SK-N-SH treated with all-trans-retinoic acid at 6 μM for 48 hours (cell line): ENCODE measurements around the gene TPBGL.

ENCODE experiments used
- ATAC-seq: fragments of 200-7000 bp; cut with Tn5 transposase; 3 replicates; pipeline ENCODE4 v1.9.1; 2020; ENCODE audit warnings: mild to moderate bottlenecking, moderate library complexity
- ARNTL ChIP-seq: fragments of 450-650 bp; formaldehyde crosslinking; IDR thresholded peaks from 2 replicates; pipeline ENCODE4 v1.5.0; 2020; ENCODE audit warnings: low read depth, mild to moderate bottlenecking, moderate library complexity, borderline replicate concordance
- BACH2 ChIP-seq: fragments of 250-450 bp; sonication (Bioruptor Pico); IDR thresholded peaks from 2 replicates; pipeline ENCODE4 v1.9.0; 2021; ENCODE audit warnings: mild to moderate bottlenecking, borderline replicate concordance
- CSDC2 ChIP-seq: fragments of 250-450 bp; sonication (Bioruptor Pico); IDR thresholded peaks from 2 replicates; pipeline ENCODE4 v1.5.0; 2020; ENCODE audit warnings: mild to moderate bottlenecking, moderate library complexity
- GLIS3 ChIP-seq: fragments of 250-450 bp; sonication (Bioruptor Pico); IDR thresholded peaks from 2 replicates; pipeline ENCODE4 v1.5.0; 2020; ENCODE audit warnings: mild to moderate bottlenecking, moderate library complexity
- ISL1 ChIP-seq: fragments of 250-450 bp; sonication (Bioruptor Pico); IDR thresholded peaks from 2 replicates; pipeline ENCODE4 v2.1.2; 2022; ENCODE audit warnings: mild to moderate bottlenecking, moderate library complexity
- PPARA ChIP-seq: fragments of 250-450 bp; sonication (Bioruptor Pico); IDR thresholded peaks from 2 replicates; pipeline ENCODE4 v1.5.0; 2020; ENCODE audit warnings: mild to moderate bottlenecking, borderline replicate concordance
- RARB ChIP-seq: fragments of 250-450 bp; sonication (Bioruptor Pico); IDR thresholded peaks from 2 replicates; pipeline ENCODE4 v1.8.0; 2021; ENCODE audit warnings: mild to moderate bottlenecking, moderate library complexity
- TCF4 ChIP-seq: fragments of 250-450 bp; sonication (Bioruptor Pico); IDR thresholded peaks from 2 replicates; pipeline ENCODE4 v1.8.0; 2021; ENCODE audit warnings: mild to moderate bottlenecking, moderate library complexity, borderline replicate concordance
- ZC3H10 ChIP-seq: fragments of 250-450 bp; sonication (Bioruptor Pico); IDR thresholded peaks from 2 replicates; pipeline ENCODE4 v1.5.1; 2021; ENCODE audit warnings: mild to moderate bottlenecking, moderate library complexity
- ZFP3 ChIP-seq: fragments of 250-450 bp; sonication (Bioruptor Pico); IDR thresholded peaks from 2 replicates; pipeline ENCODE4 v1.5.0; 2020; ENCODE audit warnings: mild to moderate bottlenecking, moderate library complexity
- ZFP30 ChIP-seq: fragments of 450-650 bp; formaldehyde crosslinking; IDR thresholded peaks from 2 replicates; pipeline ENCODE4 v1.5.0; 2022; ENCODE audit warnings: mild to moderate bottlenecking, moderate library complexity
- ZNF565 ChIP-seq: fragments of 450-650 bp; formaldehyde crosslinking; conservative IDR thresholded peaks from 2 replicates; pipeline ENCODE4 v1.5.0; 2020; ENCODE audit warnings: low read depth, mild to moderate bottlenecking, moderate library complexity
- ZNF70 ChIP-seq: fragments of 450-650 bp; formaldehyde crosslinking; IDR thresholded peaks from 2 replicates; pipeline ENCODE4 v1.5.0; 2020; ENCODE audit warnings: mild to moderate bottlenecking, moderate library complexity
- TF ChIP-seq, protein P1 (sequence below): fragments of 250-450 bp; sonication (Bioruptor Pico); IDR thresholded peaks from 2 replicates; pipeline ENCODE4 v1.5.0; 2020; ENCODE audit warnings: mild to moderate bottlenecking, moderate library complexity
- TF ChIP-seq, protein P2 (sequence below): fragments of 250-450 bp; sonication (Bioruptor Pico); IDR thresholded peaks from 2 replicates; pipeline ENCODE4 v1.8.0; 2021; ENCODE audit warnings: low read depth, mild to moderate bottlenecking, moderate library complexity, borderline replicate concordance
- TF ChIP-seq, protein P3 (sequence below): fragments of 250-450 bp; sonication (Bioruptor Pico); IDR thresholded peaks from 2 replicates; pipeline ENCODE4 v1.5.1; 2021; ENCODE audit warnings: mild to moderate bottlenecking, moderate library complexity
- TF ChIP-seq, protein P4 (sequence below): fragments of 250-450 bp; sonication (Bioruptor Pico); IDR thresholded peaks from 2 replicates; pipeline ENCODE4 v1.5.1; 2020; ENCODE audit warnings: low read depth, mild to moderate bottlenecking, moderate library complexity

Gene TPBGL

DNA sequence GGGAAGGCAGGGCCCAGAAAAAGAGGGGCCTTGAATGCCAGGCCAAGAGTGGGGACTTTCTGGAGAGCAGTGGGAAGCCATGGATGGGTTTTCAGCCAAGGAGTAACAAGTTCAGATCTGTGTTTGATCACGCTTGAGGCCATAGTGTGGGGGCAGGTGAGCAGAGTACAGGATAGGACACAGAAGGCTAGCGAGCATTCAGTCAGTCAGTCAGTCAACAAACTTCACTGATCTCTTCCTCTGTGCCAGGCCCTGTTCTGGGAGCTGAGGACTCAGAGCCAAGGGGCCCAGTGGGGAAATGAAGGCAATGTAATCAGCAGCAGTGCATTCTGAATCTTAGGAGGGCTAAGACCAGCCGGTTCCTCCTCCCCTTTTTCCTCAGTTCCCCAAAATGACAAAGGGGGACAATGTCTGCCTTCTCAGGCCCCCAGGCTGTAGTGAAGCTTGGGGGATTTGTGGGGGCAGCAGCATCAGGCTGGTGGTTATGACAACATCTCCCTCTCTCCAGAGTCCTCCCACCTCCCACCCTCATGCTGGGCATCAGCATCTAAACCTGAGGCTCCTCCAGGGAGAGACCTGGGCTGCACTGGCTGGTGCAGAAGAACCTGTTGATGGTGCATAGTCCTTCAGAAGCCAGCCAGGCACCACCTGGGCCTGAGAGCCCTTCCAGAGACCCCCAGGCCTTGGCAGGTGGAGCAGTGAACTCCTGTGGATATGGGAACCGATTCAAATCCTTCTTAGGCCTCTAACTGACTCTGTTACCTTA, 42.9 kb upstream of the TPBGL start:
- no peak for TF ChIP-seq RARB
- TF ChIP-seq BACH2 (CRISPR knock-in tag) = no peak
- no peak for TF ChIP-seq ZNF565 (CRISPR knock-in tag)
- no peak for TF ChIP-seq ZFP3 (CRISPR knock-in tag)
- no peak for ATAC-seq

DNA sequence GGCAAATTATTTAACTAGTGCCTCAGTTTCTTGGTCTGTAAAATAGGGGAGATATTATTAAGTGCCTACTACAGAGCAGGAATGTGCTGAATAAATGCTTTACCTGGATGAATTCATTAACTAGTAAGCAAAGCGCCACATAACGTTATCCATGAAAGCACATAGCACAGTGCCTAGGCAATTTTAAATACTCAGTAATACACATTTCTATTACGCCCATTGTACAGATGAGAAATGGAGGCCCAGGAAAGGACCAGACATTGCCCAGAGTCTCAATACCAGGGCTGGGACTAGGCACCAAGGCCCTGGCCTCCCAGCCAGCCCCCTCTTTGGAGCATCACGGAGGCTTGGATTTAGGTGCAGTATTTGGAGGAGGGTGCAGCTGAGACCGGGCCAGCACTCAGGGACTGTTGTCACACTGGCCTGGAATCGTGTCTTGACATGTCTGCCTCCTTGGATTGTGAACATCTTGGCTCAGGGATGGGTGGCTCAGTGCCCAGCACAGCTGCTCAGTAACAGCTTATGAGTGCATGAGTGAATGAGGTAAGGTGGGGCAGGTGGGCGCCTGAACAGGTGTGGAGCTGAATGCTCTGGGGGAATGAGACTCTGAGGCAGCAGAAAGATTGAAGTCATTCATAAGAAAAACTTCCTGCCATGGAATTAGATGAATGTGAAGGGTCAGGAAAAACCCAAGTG, 42.1 kb upstream of the TPBGL start:
- no peak for ATAC-seq
- TF ChIP-seq ARNTL (CRISPR knock-in tag) (no peak), ZC3H10 (CRISPR knock-in tag) (no peak)
- TF ChIP-seq, all 23 proteins: peak for 0

DNA sequence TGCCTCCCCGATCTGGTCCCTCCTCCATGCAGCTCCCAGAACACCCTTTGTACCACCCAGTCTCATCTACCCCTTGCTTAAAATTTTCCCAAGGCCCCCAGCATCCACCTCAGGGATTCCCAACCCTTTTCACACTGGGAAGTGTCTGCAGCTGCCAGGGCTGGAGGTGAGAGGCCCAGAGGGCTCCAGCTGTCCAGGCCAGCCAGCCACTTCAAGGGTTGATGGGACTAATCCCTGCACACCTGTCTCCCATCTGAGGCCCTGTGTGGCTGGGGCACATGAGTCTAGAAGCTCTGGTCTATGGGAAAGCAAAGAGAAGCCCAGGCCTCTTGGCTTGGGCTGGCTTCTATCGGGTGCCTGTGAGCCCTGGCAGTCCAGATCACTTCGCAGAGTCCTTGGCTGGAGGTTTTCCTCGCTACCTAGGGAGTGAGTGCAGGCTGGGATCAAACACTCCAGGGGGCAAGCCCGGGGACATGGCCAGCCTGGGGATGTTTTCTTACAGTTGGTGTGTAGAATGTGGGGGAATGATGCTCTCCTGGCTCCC, 41.1 kb upstream of the TPBGL start:
- no peak for ATAC-seq
- TF ChIP-seq ARNTL (CRISPR knock-in tag) (no peak), ZFP30 (CRISPR knock-in tag) (no peak)
- TF ChIP-seq, all 23 proteins: peak for 0

DNA sequence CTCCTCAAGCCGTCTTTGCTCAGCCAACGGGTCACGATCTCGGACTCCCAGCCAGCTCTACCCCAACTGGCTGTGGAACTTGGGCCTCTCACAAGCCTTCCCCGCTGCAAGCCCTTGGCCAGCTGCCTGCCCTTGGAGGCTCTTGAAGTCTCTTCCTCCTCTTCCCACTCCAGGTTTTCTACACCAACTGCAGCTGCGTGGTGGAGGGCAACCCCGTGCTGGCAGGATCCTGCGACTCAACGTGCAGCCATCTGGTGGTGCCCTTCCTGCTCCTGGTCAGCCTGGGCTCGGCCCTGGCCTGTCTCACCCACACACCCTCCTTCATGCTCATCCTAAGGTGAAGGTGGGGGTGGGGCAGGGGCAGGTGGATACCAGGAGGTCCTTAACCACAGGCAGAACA, 40.5 kb upstream of the TPBGL start:
- no peak for TF ChIP-seq ARNTL (CRISPR knock-in tag)

DNA sequence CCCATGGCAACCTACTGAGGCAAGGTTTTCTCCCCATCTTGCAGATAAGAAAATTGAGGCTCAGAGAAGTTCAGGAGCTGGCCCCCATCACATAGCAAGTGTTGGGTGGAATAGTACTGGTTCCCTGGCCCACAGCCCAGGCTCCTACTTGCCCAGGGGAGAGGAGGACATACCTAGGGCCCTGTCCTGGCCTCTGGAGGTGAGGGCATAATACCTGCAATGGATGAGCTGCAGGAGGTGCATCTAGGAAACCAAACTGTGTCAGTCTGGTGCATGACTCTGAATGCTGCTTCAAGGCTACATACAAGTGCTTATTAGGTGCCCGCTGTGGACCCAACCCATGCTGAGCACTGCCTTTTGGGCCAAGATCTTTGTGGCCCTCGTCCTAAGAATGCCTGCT, 40.0 kb upstream of the TPBGL start:
- no peak for ATAC-seq
- no peak for TF ChIP-seq GLIS3 (CRISPR knock-in tag)

More for the DNA sequence above, 40.5 kb upstream of the TPBGL start:
- ATAC-seq = no peak

DNA sequence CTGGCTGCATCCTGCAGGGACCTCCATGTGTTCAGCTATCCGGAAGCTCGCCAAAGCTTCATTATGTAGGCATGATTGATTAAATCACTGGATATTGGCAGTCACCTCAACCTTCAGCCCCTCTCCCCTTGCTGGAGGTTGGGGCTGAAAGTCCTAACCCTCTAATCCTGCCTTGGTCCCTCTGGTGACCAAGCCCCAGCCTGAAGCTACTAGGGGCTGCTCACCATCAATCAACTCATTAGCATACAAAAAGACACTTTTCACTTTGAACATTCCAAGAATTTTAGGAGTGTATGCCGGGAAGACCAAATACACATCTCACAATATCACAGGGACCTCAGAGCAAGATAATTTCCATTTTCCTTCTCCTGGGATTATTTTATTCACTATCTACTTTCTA, 38.8 kb upstream of the TPBGL start:
- ATAC-seq = no peak
- TF ChIP-seq ZNF565 (CRISPR knock-in tag) (no peak), GLIS3 (CRISPR knock-in tag) (no peak), ZNF70 (CRISPR knock-in tag) (no peak), ZC3H10 (CRISPR knock-in tag) (no peak), PPARA (CRISPR knock-in tag) (no peak), ARNTL (CRISPR knock-in tag) (no peak), RARB (no peak), TCF4 (CRISPR knock-in tag) (no peak), ISL1 (no peak)
- TF ChIP-seq, protein P1, sequence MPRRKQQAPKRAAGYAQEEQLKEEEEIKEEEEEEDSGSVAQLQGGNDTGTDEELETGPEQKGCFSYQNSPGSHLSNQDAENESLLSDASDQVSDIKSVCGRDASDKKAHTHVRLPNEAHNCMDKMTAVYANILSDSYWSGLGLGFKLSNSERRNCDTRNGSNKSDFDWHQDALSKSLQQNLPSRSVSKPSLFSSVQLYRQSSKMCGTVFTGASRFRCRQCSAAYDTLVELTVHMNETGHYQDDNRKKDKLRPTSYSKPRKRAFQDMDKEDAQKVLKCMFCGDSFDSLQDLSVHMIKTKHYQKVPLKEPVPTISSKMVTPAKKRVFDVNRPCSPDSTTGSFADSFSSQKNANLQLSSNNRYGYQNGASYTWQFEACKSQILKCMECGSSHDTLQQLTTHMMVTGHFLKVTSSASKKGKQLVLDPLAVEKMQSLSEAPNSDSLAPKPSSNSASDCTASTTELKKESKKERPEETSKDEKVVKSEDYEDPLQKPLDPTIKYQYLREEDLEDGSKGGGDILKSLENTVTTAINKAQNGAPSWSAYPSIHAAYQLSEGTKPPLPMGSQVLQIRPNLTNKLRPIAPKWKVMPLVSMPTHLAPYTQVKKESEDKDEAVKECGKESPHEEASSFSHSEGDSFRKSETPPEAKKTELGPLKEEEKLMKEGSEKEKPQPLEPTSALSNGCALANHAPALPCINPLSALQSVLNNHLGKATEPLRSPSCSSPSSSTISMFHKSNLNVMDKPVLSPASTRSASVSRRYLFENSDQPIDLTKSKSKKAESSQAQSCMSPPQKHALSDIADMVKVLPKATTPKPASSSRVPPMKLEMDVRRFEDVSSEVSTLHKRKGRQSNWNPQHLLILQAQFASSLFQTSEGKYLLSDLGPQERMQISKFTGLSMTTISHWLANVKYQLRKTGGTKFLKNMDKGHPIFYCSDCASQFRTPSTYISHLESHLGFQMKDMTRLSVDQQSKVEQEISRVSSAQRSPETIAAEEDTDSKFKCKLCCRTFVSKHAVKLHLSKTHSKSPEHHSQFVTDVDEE (CRISPR knock-in tag) = no peak
- TF ChIP-seq, protein P2, sequence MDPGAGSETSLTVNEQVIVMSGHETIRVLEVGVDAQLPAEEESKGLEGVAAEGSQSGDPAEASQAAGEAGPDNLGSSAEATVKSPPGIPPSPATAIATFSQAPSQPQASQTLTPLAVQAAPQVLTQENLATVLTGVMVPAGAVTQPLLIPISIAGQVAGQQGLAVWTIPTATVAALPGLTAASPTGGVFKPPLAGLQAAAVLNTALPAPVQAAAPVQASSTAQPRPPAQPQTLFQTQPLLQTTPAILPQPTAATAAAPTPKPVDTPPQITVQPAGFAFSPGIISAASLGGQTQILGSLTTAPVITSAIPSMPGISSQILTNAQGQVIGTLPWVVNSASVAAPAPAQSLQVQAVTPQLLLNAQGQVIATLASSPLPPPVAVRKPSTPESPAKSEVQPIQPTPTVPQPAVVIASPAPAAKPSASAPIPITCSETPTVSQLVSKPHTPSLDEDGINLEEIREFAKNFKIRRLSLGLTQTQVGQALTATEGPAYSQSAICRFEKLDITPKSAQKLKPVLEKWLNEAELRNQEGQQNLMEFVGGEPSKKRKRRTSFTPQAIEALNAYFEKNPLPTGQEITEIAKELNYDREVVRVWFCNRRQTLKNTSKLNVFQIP = no peak
- TF ChIP-seq, protein P3, sequence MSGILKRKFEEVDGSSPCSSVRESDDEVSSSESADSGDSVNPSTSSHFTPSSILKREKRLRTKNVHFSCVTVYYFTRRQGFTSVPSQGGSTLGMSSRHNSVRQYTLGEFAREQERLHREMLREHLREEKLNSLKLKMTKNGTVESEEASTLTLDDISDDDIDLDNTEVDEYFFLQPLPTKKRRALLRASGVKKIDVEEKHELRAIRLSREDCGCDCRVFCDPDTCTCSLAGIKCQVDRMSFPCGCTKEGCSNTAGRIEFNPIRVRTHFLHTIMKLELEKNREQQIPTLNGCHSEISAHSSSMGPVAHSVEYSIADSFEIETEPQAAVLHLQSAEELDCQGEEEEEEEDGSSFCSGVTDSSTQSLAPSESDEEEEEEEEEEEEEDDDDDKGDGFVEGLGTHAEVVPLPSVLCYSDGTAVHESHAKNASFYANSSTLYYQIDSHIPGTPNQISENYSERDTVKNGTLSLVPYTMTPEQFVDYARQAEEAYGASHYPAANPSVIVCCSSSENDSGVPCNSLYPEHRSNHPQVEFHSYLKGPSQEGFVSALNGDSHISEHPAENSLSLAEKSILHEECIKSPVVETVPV (CRISPR knock-in tag) = no peak

DNA sequence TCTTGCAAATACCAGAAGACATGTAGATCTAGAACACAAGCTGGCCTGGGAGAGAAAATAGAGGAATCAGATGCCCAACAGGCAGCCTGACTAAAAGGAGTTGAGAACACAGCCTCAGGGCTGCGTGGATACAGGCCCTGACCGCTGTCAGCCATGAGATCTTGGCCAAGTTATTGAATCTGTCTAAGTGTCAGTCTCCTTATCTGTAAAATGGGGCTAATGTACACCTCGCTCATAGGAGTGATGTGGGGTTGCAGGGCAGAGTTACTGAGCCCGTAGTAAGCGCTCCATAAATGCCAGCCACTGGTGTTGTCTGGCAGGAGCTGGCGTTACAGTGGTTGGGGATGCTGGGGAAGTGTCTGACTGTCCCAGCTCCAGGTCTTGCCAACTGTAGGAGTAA, 38.4 kb upstream of the TPBGL start:
- no peak for ATAC-seq
- TF ChIP-seq GLIS3 (CRISPR knock-in tag) (no peak), CSDC2 (no peak), ZNF565 (CRISPR knock-in tag) (no peak), ZFP3 (CRISPR knock-in tag) (no peak), ZFP30 (CRISPR knock-in tag) (no peak), PPARA (CRISPR knock-in tag) (no peak)
- TF ChIP-seq, protein P4, sequence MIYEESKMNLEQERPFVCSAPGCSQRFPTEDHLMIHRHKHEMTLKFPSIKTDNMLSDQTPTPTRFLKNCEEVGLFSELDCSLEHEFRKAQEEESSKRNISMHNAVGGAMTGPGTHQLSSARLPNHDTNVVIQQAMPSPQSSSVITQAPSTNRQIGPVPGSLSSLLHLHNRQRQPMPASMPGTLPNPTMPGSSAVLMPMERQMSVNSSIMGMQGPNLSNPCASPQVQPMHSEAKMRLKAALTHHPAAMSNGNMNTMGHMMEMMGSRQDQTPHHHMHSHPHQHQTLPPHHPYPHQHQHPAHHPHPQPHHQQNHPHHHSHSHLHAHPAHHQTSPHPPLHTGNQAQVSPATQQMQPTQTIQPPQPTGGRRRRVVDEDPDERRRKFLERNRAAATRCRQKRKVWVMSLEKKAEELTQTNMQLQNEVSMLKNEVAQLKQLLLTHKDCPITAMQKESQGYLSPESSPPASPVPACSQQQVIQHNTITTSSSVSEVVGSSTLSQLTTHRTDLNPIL (CRISPR knock-in tag) = no peak
- TF ChIP-seq, all 23 proteins: peak for 0
